RWPE2 (cell line): Measurements from ENCODE around the gene TPSD1.
"Not testable (repeated sequence)": the region's sequence is repeated elsewhere in the genome, so short reads cannot be mapped to it uniquely, and the experiment has no call there.

ENCODE experiments used
- ATAC-seq: fragments of 200-7000 bp; cut with Tn5 transposase; 3 replicates; pipeline ENCODE4 v1.9.1; 2021; ENCODE audit warnings: low read depth
- DNase-seq: peaks from one replicate; pipeline ENCODE4 v3.0.0-alpha.2; 2020; ENCODE audit warnings: low spot score
- H3K27ac ChIP-seq: fragments of 450-650 bp; 2 replicates; pipeline ENCODE4 v1.5.1; 2017; ENCODE audit warnings: mild to moderate bottlenecking; ENCODE audit not compliant: poor library complexity, severe bottlenecking
- H3K27me3 ChIP-seq: fragments of 250-450 bp; sonication (Bioruptor Pico); 2 replicates; pipeline ENCODE4 v1.5.1; 2021; ENCODE audit warnings: mild to moderate bottlenecking, moderate library complexity; ENCODE audit not compliant: insufficient read depth, poor library complexity, severe bottlenecking
- H3K36me3 ChIP-seq: fragments of 250-450 bp; sonication (Bioruptor Pico); 2 replicates; pipeline ENCODE4 v1.5.1; 2020; ENCODE audit warnings: low read depth, mild to moderate bottlenecking, moderate library complexity
- H3K4me1 ChIP-seq: fragments of 250-450 bp; sonication (Bioruptor Pico); 2 replicates; pipeline ENCODE4 v1.5.1; 2021; ENCODE audit warnings: mild to moderate bottlenecking, moderate library complexity; ENCODE audit not compliant: insufficient read depth, poor library complexity, severe bottlenecking
- H3K4me3 ChIP-seq: fragments of 250-450 bp; sonication (Bioruptor Pico); 2 replicates; pipeline ENCODE4 v1.5.1; 2021; ENCODE audit warnings: mild to moderate bottlenecking, moderate library complexity; ENCODE audit not compliant: severe bottlenecking
- H3K9me3 ChIP-seq: fragments of 250-450 bp; sonication (Bioruptor Pico); 2 replicates; pipeline ENCODE4 v1.5.1; 2021; ENCODE audit warnings: mild to moderate bottlenecking, moderate library complexity; ENCODE audit not compliant: severe bottlenecking
- CTCF ChIP-seq: fragments of 450-650 bp; IDR thresholded peaks from one replicate; pipeline ENCODE4 v1.5.1; 2017; ENCODE audit warnings: mild to moderate bottlenecking, moderate library complexity; ENCODE audit not compliant: poor library complexity, severe bottlenecking

The TPSD1 gene

DNA sequence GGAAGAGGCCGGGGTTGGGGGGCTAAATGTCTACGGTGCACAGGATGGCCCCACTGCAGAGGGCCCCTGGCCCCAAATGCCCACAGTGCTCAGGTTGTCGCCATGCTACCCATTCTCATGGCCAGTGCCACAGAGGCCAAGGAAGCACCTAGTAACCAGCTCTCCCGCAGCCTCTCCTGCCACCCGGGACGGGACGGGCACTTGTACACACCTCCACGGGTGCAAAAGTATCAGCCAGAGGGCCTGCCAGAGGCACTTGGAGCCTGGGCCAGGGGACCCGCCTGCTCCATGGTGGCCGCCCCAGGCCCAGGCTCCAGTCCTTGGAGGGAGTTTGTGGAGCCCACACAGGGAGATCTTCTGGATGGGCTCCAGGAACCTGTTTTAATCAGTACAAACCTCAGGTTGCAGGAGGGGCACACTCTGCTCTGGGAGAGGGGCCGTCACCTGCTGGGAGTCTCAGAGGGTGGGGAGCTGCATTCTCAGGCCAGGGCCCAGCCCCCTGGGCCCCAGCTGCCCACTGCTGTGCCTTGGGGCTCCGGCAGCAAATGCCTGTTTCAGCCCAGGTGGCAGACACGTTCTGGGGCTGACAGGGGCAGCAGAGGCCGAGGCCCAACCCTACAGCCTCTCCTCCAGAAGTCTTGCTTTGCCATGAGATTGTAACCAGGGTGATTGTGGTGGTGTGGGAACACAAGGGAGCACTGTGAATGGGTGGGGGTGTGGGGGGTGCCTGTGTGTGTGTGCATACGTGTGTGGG, 7.9 kb downstream of the TPSD1 start:
- Histone ChIP-seq H3K36me3 (no peaks in the 10 kb centered on the region), H3K27me3 (peaks cover 33% of the 10 kb centered on the region), H3K4me1 (no peaks in the 10 kb centered on the region), H3K9me3 (no peaks in the 10 kb centered on the region), H3K4me3 (no peak overlapping the region), H3K27ac (no peak overlapping the region)
- no peak for TF ChIP-seq CTCF
- peak; percentile 62 for DNase-seq
- ATAC-seq, result no peak

GRCh38 chr16:1264345-1265089, 8.6 kb downstream of the TPSD1 start:
- no peak for TF ChIP-seq CTCF
- ATAC-seq (no peak), DNase-seq (no peak)
- Histone ChIP-seq H3K9me3 (no peaks in the 10 kb centered on the region), H3K4me1 (no peaks in the 10 kb centered on the region), H3K36me3 (no peaks in the 10 kb centered on the region), H3K27ac (no peak overlapping the region), H3K27me3 (peaks cover 26% of the 10 kb centered on the region), H3K4me3 (no peak overlapping the region)

- Histone ChIP-seq H3K27me3 (peaks cover 22% of the 10 kb centered on the region), H3K27ac (no peak overlapping the region), H3K4me3 (no peak overlapping the region), H3K4me1 (no peaks in the 10 kb centered on the region), H3K9me3 (no peaks in the 10 kb centered on the region), H3K36me3 (no peaks in the 10 kb centered on the region)
- ATAC-seq (no peak), DNase-seq (no peak)
- no peak for TF ChIP-seq CTCF
These were observed 9.3 kb downstream of the TPSD1 start for GRCh38 chr16:1265090-1265630.

DNA sequence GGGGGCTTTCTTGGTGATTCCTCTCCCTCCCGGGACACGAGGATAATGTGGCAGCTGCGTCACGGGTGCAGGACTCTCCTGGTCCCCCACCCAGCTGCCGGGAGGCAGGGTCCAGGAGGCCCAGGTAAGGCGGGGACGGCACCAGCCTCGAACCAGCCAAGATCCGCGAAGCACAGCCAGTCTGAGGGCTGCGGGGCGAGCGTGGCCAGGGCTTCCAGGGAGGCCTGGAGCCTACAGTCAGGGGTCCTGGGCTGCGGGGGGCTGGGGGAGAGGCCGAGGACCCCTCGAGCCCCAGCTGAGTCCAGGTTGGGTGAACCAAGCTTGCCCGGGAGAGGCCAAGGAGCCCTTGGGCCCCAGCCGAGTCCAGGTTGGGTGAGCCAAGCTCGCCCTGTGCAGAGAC, 10.0 kb downstream of the TPSD1 start:
- Histone ChIP-seq H3K9me3 (no peaks in the 10 kb centered on the region), H3K4me1 (no peaks in the 10 kb centered on the region), H3K4me3 (no peak overlapping the region), H3K36me3 (no peaks in the 10 kb centered on the region), H3K27ac (no peak overlapping the region), H3K27me3 (peaks cover 21% of the 10 kb centered on the region)
- no peak for ATAC-seq
- no peak for TF ChIP-seq CTCF
- no peak for DNase-seq

- H3K4me3 ChIP-seq, H3K27me3 ChIP-seq, H3K9me3 ChIP-seq, H3K36me3 ChIP-seq, ATAC-seq, H3K27ac ChIP-seq, DNase-seq, H3K4me1 ChIP-seq: not testable (repeated sequence)
These were observed 13.5 kb downstream of the TPSD1 start for GRCh38 chr16:1269418-1269817.
